ENCODE results near the gene CUL4A.
"Not testable (repeated sequence)": the region's sequence is repeated elsewhere in the genome, so short reads cannot be mapped to it uniquely, and the experiment has no call there.

CUL4A gene

DNA sequence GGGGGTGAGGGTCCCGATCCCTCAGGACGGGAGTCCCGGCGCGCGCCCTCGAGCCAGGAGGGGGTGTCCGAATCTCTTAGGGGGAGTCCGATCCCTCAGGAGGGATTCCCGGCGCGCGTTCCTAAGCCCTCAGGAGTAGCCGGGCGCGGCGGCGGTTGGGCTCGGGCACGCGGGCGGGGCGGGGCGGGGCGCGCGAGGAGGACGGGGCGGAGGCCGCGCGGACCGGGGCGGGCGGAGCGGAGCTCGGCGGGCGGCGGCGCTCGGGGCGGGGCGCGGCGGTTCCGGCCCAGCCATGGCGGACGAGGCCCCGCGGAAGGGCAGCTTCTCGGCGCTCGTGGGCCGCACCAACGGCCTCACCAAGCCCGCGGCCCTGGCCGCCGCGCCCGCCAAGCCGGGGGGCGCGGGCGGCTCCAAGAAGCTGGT lies at the start of gene CUL4A:
Gene CUL4A, plus strand, starts transcription at position 278 of the 423 bp plus-strand sequence. Its CDS starts 15 bp downstream, at position 293.
- peak in 46 of 51 donors; percentile 12 to 86 (median 66) for DNase-seq

GRCh38 chr13:113159701-113160100 lies 49.7 kb upstream of the CUL4A start:
- DNase-seq, result no peak

DNA sequence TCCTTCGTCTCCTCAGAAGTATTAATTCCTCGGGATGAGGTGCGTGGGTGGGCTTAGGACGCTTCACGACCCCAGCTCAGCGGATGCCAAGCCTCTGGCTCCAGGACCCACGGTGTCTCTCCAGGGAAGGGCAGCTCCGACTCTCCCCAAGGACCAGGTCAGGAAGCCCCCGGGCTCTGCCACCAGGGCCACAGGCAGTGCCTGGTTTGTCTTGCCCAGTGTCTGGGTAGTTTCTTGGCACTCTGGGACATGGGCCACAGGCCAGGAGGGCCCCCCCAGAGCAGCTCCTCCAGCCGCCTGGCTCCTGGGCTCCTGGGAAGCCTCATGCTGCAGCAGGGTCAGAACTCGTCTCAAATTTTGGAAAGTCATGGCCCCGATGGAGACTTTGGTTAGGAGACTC lies 48.4 kb upstream of the CUL4A start:
- no peak for DNase-seq

GRCh38 chr13:113161433-113161832 lies 48.0 kb upstream of the CUL4A start:
- DNase-seq, result no peak

- DNase-seq, result not testable (repeated sequence)
Measured at GRCh38 chr13:113161975-113162374, 47.4 kb upstream of the CUL4A start.

DNA sequence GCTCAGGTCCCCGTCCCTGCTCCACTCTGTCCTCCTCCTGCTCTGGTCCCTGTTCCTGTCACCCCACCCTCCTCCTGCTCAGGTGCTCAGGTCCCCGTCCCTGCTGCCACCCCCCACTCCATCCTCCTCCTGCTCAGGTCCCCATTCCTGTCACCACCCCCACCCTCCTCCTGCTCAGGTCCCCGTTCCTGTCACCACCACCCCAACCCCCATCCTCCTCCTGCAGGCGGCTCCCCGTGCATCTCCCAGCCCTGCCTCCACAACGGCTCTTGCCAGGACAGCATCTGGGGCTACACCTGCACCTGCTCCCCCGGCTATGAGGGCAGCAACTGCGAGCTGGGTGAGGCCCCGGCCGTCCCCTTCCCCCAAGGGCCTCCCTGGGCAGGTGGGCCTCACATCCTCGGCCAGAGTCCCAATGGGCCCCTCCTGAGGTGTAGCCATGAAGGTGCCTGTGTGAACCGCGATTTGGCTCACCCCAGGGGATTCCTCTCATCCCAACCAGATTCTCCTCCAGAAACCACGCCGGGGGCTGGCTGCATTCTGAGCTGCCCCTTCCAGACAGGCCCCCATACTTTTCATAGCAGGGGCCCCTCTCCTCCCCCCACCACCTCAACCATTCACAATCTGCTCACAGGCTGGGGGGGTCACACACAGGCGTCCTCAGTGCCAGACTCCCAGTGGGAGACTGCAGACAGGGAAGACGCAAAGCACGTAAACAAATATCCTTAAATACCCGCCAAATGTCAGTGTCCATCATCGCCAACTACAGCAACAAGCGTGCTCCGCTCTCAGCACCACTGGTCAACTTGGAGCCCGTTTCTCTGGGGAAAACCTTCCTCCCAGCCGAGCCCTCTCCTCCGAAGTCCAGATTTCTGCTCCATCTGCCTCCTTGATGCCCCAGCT lies 46.4 kb upstream of the CUL4A start:
- no peak for DNase-seq

- no peak for DNase-seq
Measured at GRCh38 chr13:113164492-113164891, 44.9 kb upstream of the CUL4A start.

DNA sequence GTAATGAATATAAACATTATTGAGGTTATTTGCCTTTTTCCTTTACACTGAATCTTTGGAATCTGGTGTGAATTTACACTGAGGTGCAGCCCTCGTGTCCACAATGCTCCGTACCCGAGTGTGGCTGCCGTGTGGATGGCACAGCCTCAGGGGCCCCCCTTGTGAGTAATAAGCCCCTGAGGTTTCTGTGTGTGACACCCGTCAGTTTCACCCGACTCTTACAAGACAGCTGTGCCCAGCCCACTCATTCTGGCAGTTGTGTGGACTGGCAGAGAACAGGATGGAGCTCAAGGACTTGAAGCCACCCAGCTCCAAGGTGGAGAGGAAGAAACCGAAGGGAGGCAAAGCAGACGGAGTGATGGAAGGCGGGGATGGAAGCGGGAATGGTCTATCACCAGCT lies 43.1 kb upstream of the CUL4A start:
- no peak for DNase-seq

- DNase-seq, result no peak
Measured at GRCh38 chr13:113166681-113167080, 42.7 kb upstream of the CUL4A start.

GRCh38 chr13:113167155-113167554 lies 42.3 kb upstream of the CUL4A start:
- no peak for DNase-seq

DNA sequence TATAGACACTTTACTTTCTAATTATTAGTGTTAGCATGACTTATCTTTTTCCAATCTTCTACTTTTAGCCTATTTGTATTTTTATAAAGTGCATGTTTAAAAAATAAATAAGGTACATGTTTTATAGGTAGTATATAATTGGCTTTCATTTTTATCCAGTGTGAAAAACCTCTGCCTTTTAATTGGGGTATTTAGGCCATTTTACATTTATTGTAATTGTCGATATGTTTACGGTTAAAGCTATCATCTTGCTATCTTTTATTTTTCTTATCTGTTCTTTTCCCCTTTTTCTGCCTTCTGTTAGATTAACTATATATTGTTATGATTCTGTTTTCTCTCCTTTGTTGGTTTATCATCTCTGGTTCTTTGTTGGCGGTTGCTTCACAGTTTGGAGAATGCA lies 41.8 kb upstream of the CUL4A start:
- no peak for DNase-seq

- no peak for DNase-seq
Measured at GRCh38 chr13:113168211-113168610, 41.2 kb upstream of the CUL4A start.

DNA sequence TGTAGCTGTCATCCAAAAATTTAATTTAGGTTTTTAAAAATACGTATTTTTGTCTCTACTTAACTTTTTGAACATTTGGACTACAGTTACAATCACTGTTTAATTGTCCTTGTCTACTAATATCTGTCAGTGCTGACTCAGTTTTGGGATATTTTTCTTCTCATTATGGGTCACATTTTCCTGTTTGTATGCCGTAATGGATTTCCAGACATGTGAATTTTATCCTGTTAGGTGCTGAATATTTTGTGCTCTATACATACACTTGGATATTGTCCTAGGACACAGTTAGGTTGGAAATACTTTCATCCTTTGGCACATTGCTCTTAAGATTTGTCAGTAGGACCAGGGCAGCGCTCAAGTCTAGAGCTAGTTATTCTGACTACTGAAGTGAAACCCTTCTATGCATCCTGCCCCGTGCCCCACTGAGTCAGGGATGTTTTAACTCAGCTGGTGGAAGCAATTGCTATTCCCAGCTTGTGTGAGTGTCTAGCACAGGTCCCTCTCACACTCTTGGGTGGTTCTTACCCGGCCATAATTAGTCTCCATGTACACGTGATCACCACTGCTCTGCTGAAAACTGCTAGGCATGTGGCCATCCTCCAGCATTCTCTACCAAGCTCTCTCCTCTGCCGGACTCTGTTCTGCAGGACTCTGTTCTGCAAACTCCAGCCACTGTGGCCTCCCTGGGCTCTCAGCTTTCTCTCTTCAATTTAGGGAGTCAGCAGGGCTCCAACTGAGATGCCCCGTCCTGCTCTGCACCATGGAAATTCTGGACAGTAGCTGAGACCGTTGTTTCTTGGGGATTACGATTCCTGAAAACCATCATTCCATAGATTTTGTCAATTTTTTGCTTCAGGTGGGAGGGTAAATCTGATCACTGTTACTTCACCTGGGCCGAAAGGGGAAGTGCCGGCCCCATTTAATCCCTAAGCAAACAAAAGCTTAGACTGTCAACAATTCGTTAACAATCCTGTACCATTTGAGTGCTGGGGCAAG lies 39.8 kb upstream of the CUL4A start:
- no peak for DNase-seq

DNA sequence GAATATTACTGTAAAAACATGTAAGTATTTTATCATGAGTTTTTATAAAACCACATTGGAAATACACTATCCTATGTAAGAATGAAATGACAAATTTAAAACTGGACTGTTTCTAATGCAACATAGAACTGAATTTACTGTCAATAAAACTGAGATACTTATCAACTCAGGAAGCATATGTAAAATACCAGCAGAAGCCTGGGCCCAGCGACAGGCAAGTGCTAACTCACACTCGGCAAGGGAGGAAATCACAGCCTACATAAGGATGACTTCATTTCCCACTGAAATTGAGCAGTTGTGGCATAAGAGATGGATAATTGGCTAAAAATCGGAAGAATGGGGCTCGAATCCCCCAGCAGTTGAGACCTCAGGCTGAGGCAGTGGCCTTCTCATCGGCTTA lies 38.9 kb upstream of the CUL4A start:
- no peak for DNase-seq

DNA sequence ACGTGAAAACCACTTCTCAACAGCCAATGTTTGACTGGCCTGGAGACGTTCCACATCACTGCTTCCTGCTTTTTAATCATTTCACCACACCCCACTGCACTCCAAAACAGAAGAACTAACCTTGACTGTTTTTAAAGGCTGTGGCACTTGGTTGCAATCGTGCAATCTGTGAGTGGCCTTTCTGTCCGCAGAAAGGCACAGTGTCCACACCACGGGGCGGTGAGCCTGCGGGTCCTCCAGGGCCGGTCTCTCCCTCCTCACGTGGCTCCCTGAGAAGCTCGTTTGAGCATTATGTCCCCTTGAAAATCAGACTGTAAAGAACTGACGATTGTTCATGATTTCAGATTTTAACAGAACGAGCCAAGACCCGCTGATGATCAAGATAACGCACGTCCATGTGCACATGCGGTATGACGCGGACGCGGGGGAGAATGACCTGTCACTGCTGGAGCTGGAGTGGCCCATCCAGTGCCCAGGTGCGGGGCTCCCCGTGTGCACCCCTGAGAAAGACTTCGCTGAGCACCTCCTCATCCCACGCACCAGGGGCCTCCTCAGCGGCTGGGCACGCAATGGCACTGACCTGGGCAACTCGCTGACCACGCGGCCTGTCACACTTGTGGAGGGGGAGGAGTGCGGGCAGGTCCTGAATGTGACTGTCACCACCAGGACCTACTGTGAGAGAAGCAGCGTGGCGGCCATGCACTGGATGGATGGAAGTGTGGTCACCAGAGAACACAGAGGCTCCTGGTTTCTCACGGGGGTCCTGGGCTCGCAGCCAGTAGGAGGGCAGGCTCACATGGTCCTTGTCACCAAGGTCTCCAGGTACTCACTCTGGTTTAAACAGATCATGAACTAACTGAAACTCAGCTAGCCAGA lies 37.9 kb upstream of the CUL4A start:
- no peak for DNase-seq

DNA sequence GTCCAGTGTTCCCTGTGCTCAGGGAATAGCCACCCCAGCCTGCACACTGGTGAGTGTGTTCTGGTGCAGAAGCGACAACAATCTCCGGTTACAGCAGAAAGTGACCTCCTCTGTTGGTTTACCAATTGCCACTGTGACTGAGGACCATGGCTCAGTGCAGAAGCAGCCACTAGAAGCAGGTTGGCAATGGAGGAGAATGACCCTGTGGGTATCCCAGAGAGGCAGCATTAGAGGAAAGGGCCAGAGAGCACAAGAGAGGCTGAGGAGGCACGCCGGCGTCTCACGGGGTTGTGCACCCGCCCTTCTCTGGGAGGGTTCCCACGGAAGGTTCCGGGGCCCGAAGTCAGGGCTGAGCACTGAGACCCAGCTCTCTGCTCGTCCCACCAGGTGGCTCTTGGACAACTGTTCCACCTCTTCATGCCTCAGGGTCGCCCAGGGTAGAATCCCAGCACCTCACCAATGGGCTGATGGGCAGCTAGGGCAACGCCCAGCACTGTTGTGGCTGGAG lies 36.9 kb upstream of the CUL4A start:
- no peak for DNase-seq

DNA sequence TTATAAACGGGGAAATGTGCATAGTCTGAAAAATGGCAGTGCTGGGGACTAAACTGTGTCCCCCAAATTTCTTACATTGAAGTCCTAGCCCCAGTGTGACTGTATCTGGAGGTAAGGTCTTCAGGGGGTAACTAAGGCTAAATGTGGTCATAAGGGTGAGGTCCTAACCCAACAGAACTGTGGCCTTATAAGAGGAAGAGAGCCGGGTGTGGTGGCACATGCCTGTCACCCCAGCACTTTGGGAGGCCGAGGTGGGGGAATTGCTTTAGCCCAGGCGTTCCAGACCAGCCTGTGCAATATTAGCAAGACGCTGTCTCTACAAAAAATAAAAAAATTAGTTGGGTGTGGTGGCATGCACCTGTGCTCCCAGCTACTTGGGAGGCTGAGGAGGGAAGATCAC lies 33.1 kb upstream of the CUL4A start:
- DNase-seq, result no peak

GRCh38 chr13:113176822-113177221 lies 32.6 kb upstream of the CUL4A start:
- no peak for DNase-seq

- DNase-seq, result no peak
Measured at GRCh38 chr13:113178070-113178895, 31.1 kb upstream of the CUL4A start.

DNA sequence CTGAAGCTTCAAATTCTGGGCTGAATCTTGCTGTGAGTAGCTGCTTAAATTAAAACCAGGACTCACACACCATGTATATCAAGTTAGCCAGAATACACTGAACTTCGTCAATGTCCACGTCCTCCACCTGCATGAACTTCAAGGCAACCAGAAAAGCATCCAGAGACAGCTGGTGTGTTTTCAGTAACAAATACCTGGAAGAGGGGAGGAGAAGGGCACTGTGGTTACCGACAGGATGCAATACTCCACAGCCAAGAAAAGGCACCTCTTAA lies 30.6 kb upstream of the CUL4A start:
- DNase-seq, result no peak

Data from hypothalamus (tissue), 51 donors.